Activated T-helper 1 cell treated with anti-CD3 and anti-CD28 coated beads, Interleukin-12 subunit alpha, Interleukin-12 subunit beta, Interleukin-2, Interleukin-4 antibody, amounts not matched to agents 30 ng/mL and 10 ng/mL and 1 ng/mL, durations not matched to agents 14 hours and 24 hours and 36 hours (primary cell): ENCODE results near the gene AP5Z1. TPM values are rescaled to one million over a fixed set of nuclear protein-coding genes. Genes with fewer than 3 reads are reported as not detected.
A peak's percentile ranks its signal among the peaks of the same experiment; 100 is the strongest.

Experiments used
- DNase-seq: peaks from one replicate; pipeline ENCODE4 v3.0.0; 2021; ENCODE audit warnings: low spot score
- H3K27ac Mint-ChIP-seq: one replicate; pipeline ENCODE4 v1.8.0; 2021; ENCODE audit warnings: mild to moderate bottlenecking, mixed read lengths
- H3K27me3 Mint-ChIP-seq: one replicate; pipeline ENCODE4 v1.8.0; 2022; ENCODE audit warnings: mild to moderate bottlenecking, moderate library complexity, mixed read lengths; ENCODE audit not compliant: insufficient read depth
- H3K36me3 Mint-ChIP-seq: one replicate; pipeline ENCODE4 v1.8.0; 2021; ENCODE audit warnings: low read depth, mixed read lengths
- H3K4me1 Mint-ChIP-seq: one replicate; pipeline ENCODE4 v1.8.0; 2021; ENCODE audit warnings: low read depth, mixed read lengths
- H3K4me3 Mint-ChIP-seq: one replicate; pipeline ENCODE4 v1.8.0; 2021; ENCODE audit warnings: mild to moderate bottlenecking, moderate library complexity, mixed read lengths
- H3K9me3 Mint-ChIP-seq: one replicate; pipeline ENCODE4 v1.8.0; 2021; ENCODE audit warnings: mixed read lengths
- intact Hi-C: fragments of 100-400 bp; cut with micrococcal nuclease; formaldehyde crosslinking; loops from one replicate; pipeline ENCODE4 v1.15.1; 2024
- total RNA-seq: library from RNA; stranded (reverse); gene quantifications from 2 replicates; pipeline ENCODE4 v1.2.3, GENCODE V29; 2022

The AP5Z1 gene
- 55.9 and 56.8 TPM in 2 replicates for total RNA-seq

- peaks cover 15% of the 10 kb centered on the region for H3K36me3 Mint-ChIP-seq
- no peaks in the 10 kb centered on the region for H3K27me3 Mint-ChIP-seq
- peak within 1 kb of the TSS; percentile 98 for H3K4me3 Mint-ChIP-seq
- peaks cover 45% of the 10 kb centered on the region for H3K4me1 Mint-ChIP-seq
- intact Hi-C loops: loop anchor here (1.0 kb wide), 5 partner anchors 17 to 270 kb away; partner anchors contain the start of gene RBAK
- peak; percentile 90 for DNase-seq
- H3K27ac Mint-ChIP-seq: peak within 1 kb of the TSS; percentile 95
- H3K9me3 Mint-ChIP-seq: no peaks in the 10 kb centered on the region
Observed at GRCh38 chr7:4775250-4775847, at the start of gene AP5Z1. TSS of gene AP5Z1 (plus strand) at chr7:4775623. CDS start at chr7:4775716, 93 bp downstream.

- Mint-ChIP-seq H3K27ac (peak overlapping the region; percentile 90), H3K27me3 (no peaks in the 10 kb centered on the region), H3K4me1 (peaks cover 24% of the 10 kb centered on the region), H3K9me3 (no peaks in the 10 kb centered on the region), H3K4me3 (peak overlapping the region; percentile 87), H3K36me3 (peaks cover 3% of the 10 kb centered on the region)
- no peak for DNase-seq
- intact Hi-C loops: loop anchor here (1.0 kb wide), 3 partner anchors 18 to 42 kb away; no protein-coding TSS in a partner anchor
Observed at GRCh38 chr7:4725850-4726450, 49.5 kb upstream of the AP5Z1 start.

GRCh38 chr7:4726566-4726965 is 48.9 kb upstream of the AP5Z1 start:
- intact Hi-C loops: no loop called here
- peak overlapping the region; percentile 58 for H3K4me3 Mint-ChIP-seq
- DNase-seq: no peak
- peaks cover 24% of the 10 kb centered on the region for H3K4me1 Mint-ChIP-seq
- H3K9me3 Mint-ChIP-seq: no peaks in the 10 kb centered on the region
- H3K27ac Mint-ChIP-seq: peak overlapping the region; percentile 40
- H3K36me3 Mint-ChIP-seq: peaks cover 3% of the 10 kb centered on the region
- no peaks in the 10 kb centered on the region for H3K27me3 Mint-ChIP-seq

- Mint-ChIP-seq H3K4me1 (peaks cover 35% of the 10 kb centered on the region), H3K4me3 (no peak overlapping the region), H3K9me3 (no peaks in the 10 kb centered on the region), H3K27ac (no peak overlapping the region), H3K27me3 (no peaks in the 10 kb centered on the region), H3K36me3 (peaks cover 14% of the 10 kb centered on the region)
- intact Hi-C loops: no loop called here
- DNase-seq: no peak
Observed at GRCh38 chr7:4727914-4728705, 47.3 kb upstream of the AP5Z1 start.

GRCh38 chr7:4729266-4729665 is 46.2 kb upstream of the AP5Z1 start:
- H3K27me3 Mint-ChIP-seq: no peaks in the 10 kb centered on the region
- H3K9me3 Mint-ChIP-seq: no peaks in the 10 kb centered on the region
- no peak overlapping the region for H3K27ac Mint-ChIP-seq
- no peak overlapping the region for H3K4me3 Mint-ChIP-seq
- peaks cover 20% of the 10 kb centered on the region for H3K36me3 Mint-ChIP-seq
- no peak for DNase-seq
- H3K4me1 Mint-ChIP-seq: peaks cover 42% of the 10 kb centered on the region
- intact Hi-C loops: no loop called here

- Mint-ChIP-seq H3K27me3 (no peaks in the 10 kb centered on the region), H3K4me3 (no peak overlapping the region), H3K36me3 (peaks cover 17% of the 10 kb centered on the region), H3K27ac (no peak overlapping the region), H3K9me3 (no peaks in the 10 kb centered on the region), H3K4me1 (peaks cover 40% of the 10 kb centered on the region)
- DNase-seq: no peak
- intact Hi-C loops: no loop called here
Observed at GRCh38 chr7:4730276-4730675, 45.1 kb upstream of the AP5Z1 start.

GRCh38 chr7:4730971-4731370 is 44.5 kb upstream of the AP5Z1 start:
- peaks cover 36% of the 10 kb centered on the region for H3K4me1 Mint-ChIP-seq
- H3K9me3 Mint-ChIP-seq: no peaks in the 10 kb centered on the region
- no peaks in the 10 kb centered on the region for H3K27me3 Mint-ChIP-seq
- H3K4me3 Mint-ChIP-seq: no peak overlapping the region
- H3K27ac Mint-ChIP-seq: no peak overlapping the region
- intact Hi-C loops: no loop called here
- no peak for DNase-seq
- peaks cover 17% of the 10 kb centered on the region for H3K36me3 Mint-ChIP-seq

- H3K4me3 Mint-ChIP-seq: no peak overlapping the region
- H3K36me3 Mint-ChIP-seq: peaks cover 17% of the 10 kb centered on the region
- H3K27me3 Mint-ChIP-seq: no peaks in the 10 kb centered on the region
- peaks cover 38% of the 10 kb centered on the region for H3K4me1 Mint-ChIP-seq
- no peaks in the 10 kb centered on the region for H3K9me3 Mint-ChIP-seq
- intact Hi-C loops: no loop called here
- DNase-seq: no peak
- no peak overlapping the region for H3K27ac Mint-ChIP-seq
Observed at GRCh38 chr7:4731803-4732202, 43.6 kb upstream of the AP5Z1 start.

- peaks cover 54% of the 10 kb centered on the region for H3K4me1 Mint-ChIP-seq
- H3K36me3 Mint-ChIP-seq: peaks cover 17% of the 10 kb centered on the region
- peak overlapping the region; percentile 16 for H3K4me3 Mint-ChIP-seq
- H3K27me3 Mint-ChIP-seq: no peaks in the 10 kb centered on the region
- DNase-seq: no peak
- H3K9me3 Mint-ChIP-seq: no peaks in the 10 kb centered on the region
- intact Hi-C loops: no loop called here
- H3K27ac Mint-ChIP-seq: peak overlapping the region; percentile 81
Observed at GRCh38 chr7:4733936-4734528, 41.4 kb upstream of the AP5Z1 start.

- peaks cover 62% of the 10 kb centered on the region for H3K4me1 Mint-ChIP-seq
- peak overlapping the region; percentile 18 for H3K27ac Mint-ChIP-seq
- no peaks in the 10 kb centered on the region for H3K27me3 Mint-ChIP-seq
- intact Hi-C loops: no loop called here
- H3K36me3 Mint-ChIP-seq: peaks cover 24% of the 10 kb centered on the region
- DNase-seq: no peak
- no peaks in the 10 kb centered on the region for H3K9me3 Mint-ChIP-seq
- H3K4me3 Mint-ChIP-seq: no peak overlapping the region
Observed at GRCh38 chr7:4734587-4735345, 40.7 kb upstream of the AP5Z1 start.

- DNase-seq: no peak
- Mint-ChIP-seq H3K9me3 (no peaks in the 10 kb centered on the region), H3K27ac (no peak overlapping the region), H3K36me3 (peaks cover 29% of the 10 kb centered on the region), H3K27me3 (no peaks in the 10 kb centered on the region), H3K4me3 (no peak overlapping the region), H3K4me1 (peaks cover 69% of the 10 kb centered on the region)
- intact Hi-C loops: no loop called here
Observed at GRCh38 chr7:4737300-4737699, 38.1 kb upstream of the AP5Z1 start.

- Mint-ChIP-seq H3K27me3 (no peaks in the 10 kb centered on the region), H3K4me1 (peaks cover 65% of the 10 kb centered on the region), H3K4me3 (peak overlapping the region; percentile 81), H3K27ac (peak overlapping the region; percentile 55), H3K36me3 (peaks cover 20% of the 10 kb centered on the region), H3K9me3 (no peaks in the 10 kb centered on the region)
- intact Hi-C loops: no loop called here
- no peak for DNase-seq
Observed at GRCh38 chr7:4738711-4739527, 36.5 kb upstream of the AP5Z1 start.
